ENCODE data around the gene CDH13.
A peak's percentile ranks its signal among the peaks of the same experiment; 100 is the strongest.

CDH13 gene

GRCh38 chr16:83404261-83404660 lies 777.5 kb downstream of the CDH13 start:
- Histone ChIP-seq H3K9me3 (ENCODE audit: severe bottlenecking) (no peaks in the 10 kb centered on the region), H3K27ac (no peak overlapping the region), H3K4me3 (ENCODE audit: low read depth, low read length) (no peak overlapping the region), H3K27me3 (ENCODE audit: insufficient read depth, low read depth, severe bottlenecking) (no peaks in the 10 kb centered on the region), H3K36me3 (no peaks in the 10 kb centered on the region)
- no peak for TF ChIP-seq CTCF (IDR thresholded peaks at IDR 0.05; ENCODE audit: low read depth, low read length)
- DNase-seq: no peak

GRCh38 chr16:83407928-83408327 lies 781.2 kb downstream of the CDH13 start:
- no peak overlapping the region for H3K4me3 ChIP-seq (ENCODE audit: low read depth, low read length)
- DNase-seq: no peak
- H3K9me3 ChIP-seq (ENCODE audit: severe bottlenecking): no peaks in the 10 kb centered on the region
- H3K36me3 ChIP-seq: no peaks in the 10 kb centered on the region
- no peaks in the 10 kb centered on the region for H3K27me3 ChIP-seq (ENCODE audit: insufficient read depth, low read depth, severe bottlenecking)
- no peak overlapping the region for H3K27ac ChIP-seq
- no peak for TF ChIP-seq CTCF (IDR thresholded peaks at IDR 0.05; ENCODE audit: low read depth, low read length)

- H3K4me3 ChIP-seq (ENCODE audit: low read depth, low read length): no peak overlapping the region
- H3K36me3 ChIP-seq: no peaks in the 10 kb centered on the region
- no peaks in the 10 kb centered on the region for H3K27me3 ChIP-seq (ENCODE audit: insufficient read depth, low read depth, severe bottlenecking)
- no peak for DNase-seq
- no peaks in the 10 kb centered on the region for H3K9me3 ChIP-seq (ENCODE audit: severe bottlenecking)
- H3K27ac ChIP-seq: no peak overlapping the region
- TF ChIP-seq CTCF (IDR thresholded peaks at IDR 0.05; ENCODE audit: low read depth, low read length): no peak
These were observed 782.6 kb downstream of the CDH13 start for GRCh38 chr16:83409347-83409746.

- H3K9me3 ChIP-seq (ENCODE audit: severe bottlenecking): no peaks in the 10 kb centered on the region
- DNase-seq: no peak
- H3K27me3 ChIP-seq (ENCODE audit: insufficient read depth, low read depth, severe bottlenecking): no peaks in the 10 kb centered on the region
- no peak overlapping the region for H3K4me3 ChIP-seq (ENCODE audit: low read depth, low read length)
- TF ChIP-seq CTCF (IDR thresholded peaks at IDR 0.05; ENCODE audit: low read depth, low read length): peak; percentile 46
- H3K27ac ChIP-seq: no peak overlapping the region
- no peaks in the 10 kb centered on the region for H3K36me3 ChIP-seq
These were observed 791.8 kb downstream of the CDH13 start for GRCh38 chr16:83418565-83418964.

GRCh38 chr16:83420206-83420760 lies 793.5 kb downstream of the CDH13 start:
- no peaks in the 10 kb centered on the region for H3K27me3 ChIP-seq (ENCODE audit: insufficient read depth, low read depth, severe bottlenecking)
- no peak overlapping the region for H3K27ac ChIP-seq
- H3K36me3 ChIP-seq: no peaks in the 10 kb centered on the region
- DNase-seq: no peak
- H3K9me3 ChIP-seq (ENCODE audit: severe bottlenecking): no peaks in the 10 kb centered on the region
- TF ChIP-seq CTCF (IDR thresholded peaks at IDR 0.05; ENCODE audit: low read depth, low read length): no peak
- H3K4me3 ChIP-seq (ENCODE audit: low read depth, low read length): no peak overlapping the region

- no peak for DNase-seq
- H3K4me3 ChIP-seq (ENCODE audit: low read depth, low read length): no peak overlapping the region
- no peaks in the 10 kb centered on the region for H3K36me3 ChIP-seq
- no peak overlapping the region for H3K27ac ChIP-seq
- no peaks in the 10 kb centered on the region for H3K9me3 ChIP-seq (ENCODE audit: severe bottlenecking)
- TF ChIP-seq CTCF (IDR thresholded peaks at IDR 0.05; ENCODE audit: low read depth, low read length): no peak
- no peaks in the 10 kb centered on the region for H3K27me3 ChIP-seq (ENCODE audit: insufficient read depth, low read depth, severe bottlenecking)
These were observed 806.4 kb downstream of the CDH13 start for GRCh38 chr16:83433201-83433600.
